ENCODE data around the gene CD82. TPM values are rescaled to one million over a fixed set of nuclear protein-coding genes. Genes with fewer than 3 reads are reported as not detected.

Gene CD82
- total RNA-seq, 1 donor, result 2.6 TPM

- DNase-seq (ENCODE audit: low read depth), result no peak
- no peak for TF ChIP-seq CTCF (IDR thresholded peaks at IDR 0.05; ENCODE audit: insufficient read depth, low read length)
- H3K4me3 ChIP-seq (ENCODE audit: low read depth, low read length), result no peak overlapping the region
Observed at GRCh38 chr11:44597358-44598012, 32.0 kb downstream of the CD82 start.

DNA sequence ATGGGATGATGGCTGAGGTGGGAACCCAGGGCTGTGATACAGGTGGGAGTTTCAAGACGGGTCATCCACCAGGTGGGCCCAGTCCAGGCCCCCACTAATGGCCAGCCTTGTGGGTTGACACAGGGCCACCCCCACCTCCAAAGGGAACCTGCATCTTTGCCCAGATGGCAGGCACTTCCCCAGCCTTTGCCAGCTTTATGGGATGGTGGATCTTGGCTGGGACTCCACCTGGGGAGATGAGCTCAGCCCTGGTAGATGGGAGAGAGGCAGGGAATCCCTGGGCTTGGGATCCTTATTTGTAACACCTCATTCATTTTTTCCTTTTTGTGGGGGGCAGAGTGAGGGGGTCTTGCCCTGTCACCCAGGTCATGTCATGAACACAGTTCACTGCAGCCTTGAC is 33.4 kb downstream of the CD82 start:
- TF ChIP-seq CTCF (IDR thresholded peaks at IDR 0.05; ENCODE audit: insufficient read depth, low read length), result no peak
- no peak for DNase-seq (ENCODE audit: low read depth)

DNA sequence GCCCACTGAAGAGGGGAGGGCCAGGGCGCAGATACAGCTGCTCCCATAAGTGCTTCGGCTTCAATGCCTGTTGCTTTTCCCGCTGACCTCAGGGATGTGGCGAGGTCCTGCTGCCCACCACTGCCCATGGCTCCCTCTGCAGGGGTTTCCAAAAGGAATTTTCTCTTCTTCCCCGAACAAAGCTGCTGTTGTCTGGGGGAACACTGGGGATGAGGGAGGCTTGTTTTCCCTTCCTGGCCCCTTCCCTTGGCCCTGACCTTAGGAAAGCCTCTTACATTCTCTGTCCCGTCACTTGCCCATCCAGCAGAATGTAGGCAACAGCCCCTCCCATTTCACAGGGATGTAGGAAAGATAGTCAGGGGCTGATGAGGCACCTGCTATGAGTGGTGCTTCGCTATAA is 34.8 kb downstream of the CD82 start:
- TF ChIP-seq CTCF (IDR thresholded peaks at IDR 0.05; ENCODE audit: insufficient read depth, low read length), result no peak
- DNase-seq (ENCODE audit: low read depth), result no peak
- no peak overlapping the region for H3K4me3 ChIP-seq (ENCODE audit: low read depth, low read length)

More for the DNA sequence above, 33.4 kb downstream of the CD82 start:
- no peak overlapping the region for H3K4me3 ChIP-seq (ENCODE audit: low read depth, low read length)

DNA sequence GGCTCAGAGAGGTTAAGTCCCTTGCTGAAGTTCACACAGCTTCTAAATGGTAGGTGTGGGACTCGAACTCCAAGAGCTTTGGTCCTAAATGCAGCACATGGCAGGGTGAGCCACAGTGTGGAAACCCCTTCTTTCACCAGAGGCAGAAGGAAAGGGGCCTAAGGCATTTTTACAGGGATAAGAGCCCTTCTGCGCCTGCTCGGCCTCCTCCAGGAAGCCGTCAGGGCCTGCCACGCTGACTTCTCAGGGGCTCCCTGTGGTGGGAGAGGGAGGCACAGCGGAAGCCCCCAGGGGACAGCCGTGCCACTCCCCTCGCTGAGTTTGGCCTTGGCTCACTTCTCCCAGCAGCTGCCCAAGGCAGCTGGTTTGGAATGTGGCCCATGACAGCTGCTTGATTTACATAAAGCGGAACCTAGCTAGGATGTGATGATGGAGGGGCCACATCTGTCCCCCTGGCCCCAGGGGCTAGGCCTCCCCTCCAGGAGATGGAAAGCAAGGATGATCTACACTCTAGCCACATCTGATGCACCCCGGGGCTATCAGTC is 35.4 kb downstream of the CD82 start:
- TF ChIP-seq CTCF (IDR thresholded peaks at IDR 0.05; ENCODE audit: insufficient read depth, low read length), result no peak
- no peak for DNase-seq (ENCODE audit: low read depth)
- H3K4me3 ChIP-seq (ENCODE audit: low read depth, low read length), result no peak overlapping the region

GRCh38 chr11:44601471-44602370 is 36.3 kb downstream of the CD82 start:
- TF ChIP-seq CTCF (IDR thresholded peaks at IDR 0.05; ENCODE audit: insufficient read depth, low read length), result no peak
- H3K4me3 ChIP-seq (ENCODE audit: low read depth, low read length), result no peak overlapping the region
- DNase-seq (ENCODE audit: low read depth), result no peak

DNA sequence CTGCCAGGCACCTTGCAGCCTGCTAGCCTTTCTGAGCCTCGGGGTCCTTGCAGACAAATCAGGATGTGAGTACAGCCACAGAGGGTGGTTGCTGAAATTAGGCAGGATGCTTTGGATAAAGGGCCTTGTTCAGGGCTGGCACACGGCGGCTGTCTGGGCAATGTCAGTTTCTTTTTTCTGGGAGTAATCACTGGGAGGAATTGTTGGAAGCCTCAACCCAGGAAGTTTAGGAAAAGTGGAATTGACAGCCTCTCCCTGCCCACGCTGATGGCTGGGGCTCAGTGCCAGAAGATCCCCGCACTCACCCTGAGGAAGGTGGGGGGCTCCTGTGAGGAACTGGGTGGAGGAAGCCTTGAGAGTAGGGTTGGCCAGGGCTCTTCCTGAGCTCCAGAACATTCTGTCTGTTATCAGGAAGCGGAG is 37.4 kb downstream of the CD82 start:
- DNase-seq (ENCODE audit: low read depth), result no peak
- no peak for TF ChIP-seq CTCF (IDR thresholded peaks at IDR 0.05; ENCODE audit: insufficient read depth, low read length)
- H3K4me3 ChIP-seq (ENCODE audit: low read depth, low read length), result no peak overlapping the region
